Stomach smooth muscle (tissue), 2 donors: Measurements from ENCODE around the gene MLLT11.
"Not testable (repeated sequence)": the region's sequence is repeated elsewhere in the genome, so short reads cannot be mapped to it uniquely, and the experiment has no call there.

ENCODE experiments used
- H3K27ac ChIP-seq: one replicate; pipeline ENCODE4 v1.7.0; 2013; ENCODE audit warnings: mild to moderate bottlenecking, low read length, inconsistent platforms
- H3K27me3 ChIP-seq, 2 donors: one replicate each; pipeline ENCODE4 v1.7.0; 2013; ENCODE audit warnings: low read length in 2 of 2; ENCODE audit not compliant: insufficient read depth in 2 of 2, control insufficient read depth in 1 of 2
- H3K36me3 ChIP-seq, 2 donors: one replicate each; pipeline ENCODE4 v1.7.0; 2013; ENCODE audit warnings: low read length in 2 of 2; ENCODE audit not compliant: control insufficient read depth in 2 of 2, insufficient read depth in 2 of 2
- H3K4me1 ChIP-seq: one replicate; pipeline ENCODE4 v1.7.0; 2013; ENCODE audit warnings: low read length; ENCODE audit not compliant: control insufficient read depth, insufficient read depth
- H3K4me3 ChIP-seq, 2 donors: one replicate each; pipeline ENCODE4 v1.7.0; 2013; ENCODE audit warnings: low read length in 2 of 2
- H3K9ac ChIP-seq, 2 donors: one replicate each; pipeline ENCODE4 v1.7.0; 2013; ENCODE audit warnings: low read length in 2 of 2, mild to moderate bottlenecking in 1 of 2
- H3K9me3 ChIP-seq, 2 donors: one replicate each; pipeline ENCODE4 v1.7.0; 2013; ENCODE audit warnings: low read length in 2 of 2; ENCODE audit not compliant: control insufficient read depth in 2 of 2
- donor health status: healthy.
- donor health status: Pancreatic carcinoma.

MLLT11 gene

GRCh38 chr1:151070474-151071276 is 10.5 kb downstream of the MLLT11 start, which contains the start of gene GABPB2:
GABPB2 (plus strand) TSS chr1:151070761; CDS start chr1:151088190, 17,429 bp downstream.
- Histone ChIP-seq H3K27me3 (no peaks in the 10 kb centered on the region), H3K36me3 (peaks cover 0 to 5% of the 10 kb centered on the region in 2 donors), H3K9me3 (no peaks in the 10 kb centered on the region), H3K4me1 (peaks cover 12% of the 10 kb centered on the region), H3K27ac (peak within 1 kb of the TSS; percentile 100), H3K4me3 (peak within 1 kb of the TSS; percentile 75 to 97), H3K9ac (peak within 1 kb of the TSS; percentile 95 to 99)

GRCh38 chr1:151072224-151072623 is 12.0 kb downstream of the MLLT11 start:
- peaks cover 0 to 5% of the 10 kb centered on the region in 2 donors for H3K36me3 ChIP-seq
- H3K9ac ChIP-seq = no peak overlapping the region
- H3K9me3 ChIP-seq = no peaks in the 10 kb centered on the region
- no peak overlapping the region for H3K4me3 ChIP-seq
- peaks cover 12% of the 10 kb centered on the region for H3K4me1 ChIP-seq
- no peaks in the 10 kb centered on the region for H3K27me3 ChIP-seq
- H3K27ac ChIP-seq = no peak overlapping the region

DNA sequence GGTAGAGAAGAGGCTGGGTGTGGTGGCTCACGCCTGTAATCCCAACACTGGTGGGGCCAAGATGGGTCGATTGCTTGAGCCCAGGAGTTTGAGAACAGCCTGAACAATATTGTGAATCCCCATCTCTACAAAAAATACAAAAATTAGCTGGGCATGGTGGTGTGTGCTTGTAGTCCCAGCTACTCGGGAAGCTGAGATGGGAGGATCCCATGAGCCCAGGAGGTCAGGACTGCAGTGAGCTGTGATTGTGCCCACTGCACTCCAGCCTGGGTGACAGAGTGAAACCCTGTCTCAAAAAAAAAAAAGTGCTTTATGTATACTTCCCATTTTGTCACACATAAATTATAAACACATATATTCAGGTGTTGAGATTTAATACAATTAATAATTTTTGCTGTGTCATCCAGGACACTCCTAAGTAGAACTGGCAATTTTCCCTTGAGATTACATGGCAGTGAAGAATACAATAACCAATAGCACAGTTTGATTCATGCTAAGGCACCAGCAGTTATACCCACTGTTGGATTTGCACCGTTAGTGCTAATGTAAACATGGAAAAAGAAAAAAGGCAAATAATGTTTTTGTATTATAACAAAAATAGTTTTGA is 25.9 kb downstream of the MLLT11 start:
- H3K27ac ChIP-seq = no peak overlapping the region
- H3K27me3 ChIP-seq = no peaks in the 10 kb centered on the region
- no peak overlapping the region for H3K4me3 ChIP-seq
- peaks cover 0 to 3% of the 10 kb centered on the region in 2 donors for H3K36me3 ChIP-seq
- H3K9ac ChIP-seq = peak overlapping the region in 1 of 2 donors; percentile 21
- no peaks in the 10 kb centered on the region for H3K4me1 ChIP-seq
- no peaks in the 10 kb centered on the region for H3K9me3 ChIP-seq

GRCh38 chr1:151097426-151097825 is 37.2 kb downstream of the MLLT11 start:
- H3K27me3 ChIP-seq, H3K4me3 ChIP-seq, H3K4me1 ChIP-seq, H3K27ac ChIP-seq, H3K9me3 ChIP-seq, H3K9ac ChIP-seq: not testable (repeated sequence)
- peaks cover 5 to 10% of the 10 kb centered on the region in 2 donors for H3K36me3 ChIP-seq

DNA sequence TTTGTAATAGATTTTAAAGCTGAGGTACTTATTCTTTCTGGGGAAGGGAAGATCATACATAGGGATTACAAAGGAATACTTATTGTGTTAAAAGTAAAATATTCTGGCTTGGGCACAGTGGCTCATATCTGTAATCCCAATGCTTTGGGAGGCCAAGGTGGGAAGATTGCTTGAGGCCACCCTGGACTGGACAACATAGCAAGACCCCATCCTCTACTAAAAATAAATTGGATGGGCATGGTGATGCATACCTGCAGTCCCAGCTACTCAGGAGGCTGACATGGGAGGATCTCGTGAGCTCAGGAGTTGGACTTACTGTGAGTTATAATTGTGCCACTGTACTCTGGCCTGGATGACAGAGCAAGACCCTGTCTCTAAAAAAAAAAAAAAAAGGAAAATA is 37.9 kb downstream of the MLLT11 start:
- H3K4me3 ChIP-seq = no peak overlapping the region
- H3K9ac ChIP-seq = no peak overlapping the region

GRCh38 chr1:151104630-151105029 is 44.4 kb downstream of the MLLT11 start:
- Histone ChIP-seq H3K9ac (no peak overlapping the region), H3K27me3 (no peaks in the 10 kb centered on the region), H3K4me3 (no peak overlapping the region), H3K36me3 (peaks cover 16 to 17% of the 10 kb centered on the region in 2 donors), H3K9me3 (no peaks in the 10 kb centered on the region), H3K4me1 (no peaks in the 10 kb centered on the region), H3K27ac (no peak overlapping the region)

More for the DNA sequence above, 37.9 kb downstream of the MLLT11 start:
- H3K27ac ChIP-seq = no peak overlapping the region
- no peaks in the 10 kb centered on the region for H3K4me1 ChIP-seq
- H3K9me3 ChIP-seq = no peaks in the 10 kb centered on the region
- no peaks in the 10 kb centered on the region for H3K27me3 ChIP-seq
- H3K36me3 ChIP-seq = peaks cover 5 to 12% of the 10 kb centered on the region in 2 donors

DNA sequence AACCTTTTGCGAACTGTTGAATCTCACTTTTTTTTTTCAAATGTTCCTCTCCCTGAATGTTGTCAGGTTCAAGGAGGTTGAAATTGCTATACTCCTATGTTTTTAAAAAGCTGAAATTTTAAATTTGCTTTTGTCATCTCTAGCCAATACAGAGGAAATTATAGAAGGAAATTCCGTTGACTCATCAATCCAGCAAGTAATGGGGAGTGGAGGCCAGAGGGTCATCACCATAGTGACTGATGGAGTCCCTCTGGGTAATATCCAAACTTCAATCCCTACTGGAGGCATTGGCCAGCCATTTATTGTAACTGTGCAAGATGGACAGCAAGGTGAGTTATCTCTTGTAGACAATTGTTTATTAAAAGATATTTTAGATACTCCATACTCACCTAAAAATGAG is 46.7 kb downstream of the MLLT11 start:
- Histone ChIP-seq H3K9me3 (no peaks in the 10 kb centered on the region), H3K9ac (no peak overlapping the region), H3K4me3 (no peak overlapping the region), H3K27ac (no peak overlapping the region), H3K27me3 (no peaks in the 10 kb centered on the region), H3K36me3 (peaks cover 16 to 23% of the 10 kb centered on the region in 2 donors), H3K4me1 (no peaks in the 10 kb centered on the region)

DNA sequence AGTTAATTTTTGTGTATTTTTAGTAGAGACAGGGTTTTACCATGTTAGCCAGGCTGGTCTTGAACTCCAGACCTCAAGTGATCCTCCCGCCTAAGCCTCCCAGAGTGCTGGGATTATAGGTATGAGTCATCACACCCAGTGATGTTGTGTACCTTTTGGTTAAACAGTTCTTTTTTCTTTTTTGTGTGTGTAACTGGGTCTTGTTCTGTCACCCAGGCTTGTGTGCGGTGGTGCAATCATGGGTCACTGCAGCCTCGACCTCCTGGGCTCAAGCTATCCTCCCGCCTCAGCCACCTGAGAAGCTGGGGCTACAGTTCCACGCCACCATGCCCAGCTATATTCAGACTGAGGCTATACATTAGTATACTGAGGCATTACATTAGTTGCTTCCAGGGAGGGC is 48.1 kb downstream of the MLLT11 start:
- Histone ChIP-seq H3K9me3 (no peaks in the 10 kb centered on the region), H3K36me3 (peaks cover 15 to 23% of the 10 kb centered on the region in 2 donors), H3K27ac (no peak overlapping the region), H3K4me1 (no peaks in the 10 kb centered on the region), H3K4me3 (no peak overlapping the region), H3K9ac (no peak overlapping the region), H3K27me3 (no peaks in the 10 kb centered on the region)

DNA sequence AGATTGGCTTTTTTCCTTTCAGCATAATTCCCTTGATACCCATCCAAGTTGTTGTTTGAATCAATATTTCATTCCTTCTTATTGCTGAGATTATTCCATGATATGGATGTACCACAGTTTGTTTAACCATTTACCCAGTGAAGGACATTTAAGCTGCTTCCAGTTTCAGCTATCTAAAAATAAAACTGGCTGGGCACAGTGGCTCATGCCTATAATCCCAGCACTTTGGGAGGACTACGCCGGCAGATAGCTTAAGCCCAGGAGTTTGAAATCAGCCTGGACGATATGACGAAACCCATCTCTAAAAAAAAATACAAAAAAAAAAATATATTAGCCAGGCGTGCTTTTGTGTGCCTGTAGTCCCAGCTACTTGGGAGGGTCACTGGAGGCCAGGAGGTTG is 53.7 kb downstream of the MLLT11 start:
- Histone ChIP-seq H3K27me3 (no peaks in the 10 kb centered on the region), H3K4me1 (no peaks in the 10 kb centered on the region), H3K36me3 (peaks cover 7 to 20% of the 10 kb centered on the region in 2 donors), H3K9me3 (no peaks in the 10 kb centered on the region), H3K27ac (no peak overlapping the region), H3K4me3 (no peak overlapping the region), H3K9ac (no peak overlapping the region)
